Hepatocyte (in vitro differentiated cells): ENCODE results near the gene GPX2.

Experiments used
- CTCF ChIP-seq: fragments of 200-600 bp; sonication (generic); IDR thresholded peaks from 2 replicates; pipeline ENCODE4 v1.5.1; 2016; ENCODE audit warnings: antibody characterized with exemption, mild to moderate bottlenecking; ENCODE audit not compliant: poor library complexity
- EZH2 ChIP-seq: fragments of 200-600 bp; sonication (generic); IDR thresholded peaks from 2 replicates; pipeline ENCODE4 v1.6.1; 2016; ENCODE audit warnings: antibody characterized with exemption, mild to moderate bottlenecking, borderline replicate concordance
- EZH2phosphoT487 ChIP-seq: fragments of 200-600 bp; sonication (generic); IDR thresholded peaks from one replicate; pipeline ENCODE4 v1.6.1; 2018; ENCODE audit warnings: antibody characterized with exemption, mild to moderate bottlenecking, low read depth, moderate library complexity; ENCODE audit not compliant: unreplicated experiment, severe bottlenecking

DNA sequence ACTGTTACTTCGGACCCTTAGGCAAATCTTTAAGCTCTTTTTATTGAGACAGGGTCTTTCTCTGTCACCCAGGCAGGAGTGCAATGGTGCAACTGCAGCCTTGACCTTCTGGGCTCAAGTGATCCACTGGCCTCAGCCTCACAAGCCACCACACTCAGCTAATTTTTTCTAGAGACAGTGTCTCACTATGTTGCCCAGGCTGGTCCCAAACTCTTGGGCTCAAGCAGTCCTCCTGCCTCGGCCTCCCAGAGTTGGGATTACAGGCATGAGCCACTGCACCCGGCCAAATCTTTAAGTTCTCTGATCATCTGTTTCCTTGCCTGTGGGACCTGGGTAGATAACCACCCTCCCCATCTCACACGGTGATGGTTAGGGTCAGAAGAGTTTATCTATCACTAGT lies 2.3 kb upstream of the GPX2 start:
- TF ChIP-seq CTCF (no peak), EZH2 (no peak), EZH2phosphoT487 (no peak)
